NCI-H510A treated with DMSO at 0.1 percent for 48 hours (cell line): ENCODE data around the gene THSD4.
"Not testable (repeated sequence)": the region's sequence is repeated elsewhere in the genome, so short reads cannot be mapped to it uniquely, and the experiment has no call there.

Experiments
- DNase-seq: peaks from one replicate; lab custom pipeline; 2025; lab: John Stamatoyannopoulos, UW

Gene THSD4

DNA sequence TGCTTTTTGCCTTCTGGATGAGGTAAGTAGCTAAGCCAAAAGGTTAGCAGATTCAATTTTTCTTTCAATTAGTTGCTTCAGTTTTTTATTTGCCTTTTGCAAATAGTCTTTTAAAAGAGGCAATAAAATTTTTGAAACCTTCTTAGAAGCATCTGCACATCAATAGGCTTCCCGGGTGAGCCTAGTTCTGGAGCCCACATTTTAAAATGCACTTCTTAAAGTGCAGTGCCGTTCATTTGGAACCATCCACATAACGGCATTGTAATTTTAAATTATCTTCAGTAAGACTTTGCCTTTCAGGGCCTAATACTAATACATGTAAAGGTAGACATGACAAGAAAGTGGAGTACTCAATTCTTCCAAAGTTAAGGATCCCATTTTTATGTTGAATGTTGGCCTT lies 269.2 kb downstream of the THSD4 start:
- no peak for DNase-seq

DNA sequence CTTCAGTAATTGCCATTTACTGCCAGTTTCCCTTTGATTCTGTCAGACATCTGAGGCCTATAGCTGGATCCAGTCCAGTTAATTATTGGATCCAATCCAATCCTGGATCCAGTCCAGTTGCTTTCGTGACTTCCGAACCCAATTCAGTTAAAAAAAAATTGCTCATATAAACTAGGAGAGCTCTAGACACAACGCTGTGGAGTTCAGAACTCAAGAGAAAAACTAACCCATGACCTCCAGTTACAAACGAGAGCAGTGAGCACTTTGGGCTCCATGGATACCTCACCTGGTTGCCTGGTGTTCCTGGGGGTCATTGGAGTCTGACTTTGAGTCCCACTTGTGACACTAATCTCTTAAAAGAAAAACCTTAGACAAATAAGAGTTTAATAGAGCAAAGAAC lies 269.8 kb downstream of the THSD4 start:
- no peak for DNase-seq

DNA sequence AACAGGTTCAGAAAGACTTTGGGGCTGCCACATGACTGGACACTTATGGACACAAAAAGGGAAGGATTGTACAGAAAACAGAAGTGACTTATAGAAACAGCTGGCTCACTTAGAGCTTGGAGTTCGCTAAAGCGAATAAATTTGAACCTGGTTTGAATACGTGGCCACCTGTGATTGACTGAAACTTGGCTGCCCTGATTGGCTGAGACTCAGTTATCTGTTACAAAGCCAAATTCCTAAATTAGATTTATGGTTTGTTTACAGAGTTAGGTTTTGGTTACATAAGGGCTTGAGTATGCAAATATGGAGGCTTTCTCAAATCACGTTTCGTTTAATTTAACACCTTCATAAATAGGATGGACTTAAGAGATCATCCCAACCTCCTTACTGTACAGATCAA lies 270.2 kb downstream of the THSD4 start:
- no peak for DNase-seq

DNA sequence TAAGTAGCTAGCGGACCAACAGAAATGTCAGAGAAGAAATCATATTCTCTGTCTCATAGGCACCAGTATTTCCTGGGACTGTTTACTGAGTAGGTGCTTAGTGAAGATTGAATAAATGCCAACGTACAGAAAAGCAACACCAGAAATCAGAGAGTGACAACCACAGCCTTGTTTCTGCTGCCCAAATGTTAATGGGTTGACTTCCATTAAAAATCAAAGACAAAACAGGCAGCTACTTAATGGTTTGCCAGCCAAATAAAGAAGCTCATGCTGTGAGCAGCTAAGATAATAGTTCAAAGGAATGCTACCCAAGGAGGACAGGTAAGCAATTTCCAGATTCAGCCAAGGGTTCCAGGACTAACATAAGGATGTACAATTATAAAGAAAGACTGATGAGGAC lies 270.7 kb downstream of the THSD4 start:
- DNase-seq, result no peak

- DNase-seq, result no peak
Measured at GRCh38 chr15:71386448-71387236, 271.4 kb downstream of the THSD4 start.

- DNase-seq, result no peak
Measured at GRCh38 chr15:71387810-71388209, 272.5 kb downstream of the THSD4 start.

- no peak for DNase-seq
Measured at GRCh38 chr15:71390096-71390495, 274.8 kb downstream of the THSD4 start.

DNA sequence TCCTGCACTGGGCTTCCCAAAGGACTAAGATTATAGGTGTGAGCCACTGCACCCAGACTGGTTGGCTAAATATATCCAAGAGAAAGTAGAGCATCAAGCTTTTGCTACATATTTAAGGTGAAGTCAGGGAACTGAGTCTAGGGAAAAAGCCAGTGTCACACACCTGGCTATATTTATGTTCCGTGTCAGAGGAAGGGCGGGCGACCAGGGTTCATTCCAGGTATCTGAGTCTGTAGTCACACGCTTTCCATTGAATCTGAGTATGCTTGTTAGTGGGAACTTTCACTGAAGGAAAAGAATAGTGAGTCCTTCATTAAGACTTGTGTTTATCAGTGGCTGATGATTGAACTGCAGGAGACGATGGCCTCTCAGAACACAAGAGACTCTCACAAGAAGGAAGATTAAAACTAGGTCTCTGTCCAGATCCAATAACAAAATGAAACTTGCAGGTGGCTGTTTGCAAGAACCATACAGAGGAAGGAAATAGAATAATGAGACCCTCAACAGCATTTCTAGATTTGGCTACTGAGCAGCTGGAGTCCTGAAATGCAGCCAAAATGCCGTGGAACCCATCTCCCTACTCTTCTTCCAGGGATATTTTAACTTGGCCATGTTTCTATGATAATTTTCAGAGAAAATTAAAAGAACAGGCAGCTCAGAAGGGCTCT lies 276.3 kb downstream of the THSD4 start:
- no peak for DNase-seq

GRCh38 chr15:71392861-71393283 lies 277.6 kb downstream of the THSD4 start:
- no peak for DNase-seq

GRCh38 chr15:71393383-71393782 lies 278.1 kb downstream of the THSD4 start:
- DNase-seq, result no peak

GRCh38 chr15:71396536-71397125 lies 281.4 kb downstream of the THSD4 start:
- no peak for DNase-seq

GRCh38 chr15:71397377-71397776 lies 282.1 kb downstream of the THSD4 start:
- DNase-seq, result no peak

DNA sequence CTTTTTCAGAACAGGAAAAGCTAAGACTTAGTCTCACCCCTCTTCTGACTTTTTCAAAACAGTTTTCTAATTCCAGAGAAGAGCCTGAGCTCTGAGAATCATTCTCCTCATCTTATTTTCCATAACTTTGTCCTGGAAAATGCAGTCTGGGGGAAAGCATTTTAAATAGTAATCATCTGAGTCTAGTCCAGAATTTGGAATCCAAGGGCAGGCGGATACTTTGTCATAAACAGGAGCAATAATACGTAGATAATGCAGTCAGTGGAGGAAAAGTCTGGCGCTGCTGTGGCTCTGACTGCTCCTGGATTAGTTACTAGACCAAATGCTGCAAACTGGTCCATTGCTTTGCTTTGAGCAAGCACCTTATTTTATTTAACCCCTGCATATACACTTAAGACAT lies 285.0 kb downstream of the THSD4 start:
- DNase-seq, result no peak

GRCh38 chr15:71401728-71402127 lies 286.5 kb downstream of the THSD4 start:
- not testable (repeated sequence) for DNase-seq

- DNase-seq, result no peak
Measured at GRCh38 chr15:71409541-71409940, 294.3 kb downstream of the THSD4 start.

DNA sequence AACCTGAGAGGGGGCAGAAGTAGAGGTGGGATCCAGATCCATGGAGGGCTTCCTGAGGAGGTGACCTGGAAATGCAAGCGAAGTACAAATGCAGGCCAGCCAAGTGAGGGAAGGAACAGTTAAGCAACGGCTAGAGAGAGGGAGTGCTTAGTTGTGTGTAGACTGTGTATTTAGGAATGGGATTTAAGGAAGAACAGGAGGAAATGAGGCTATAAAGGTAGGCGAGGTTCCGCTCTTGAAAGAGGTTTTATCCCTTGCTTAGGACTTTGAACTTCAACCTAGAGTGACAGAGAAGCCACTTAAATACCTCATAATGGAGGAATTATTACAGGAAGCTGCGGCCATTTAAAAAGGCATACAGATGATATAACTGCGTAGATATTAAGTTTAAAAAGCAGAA lies 295.1 kb downstream of the THSD4 start:
- DNase-seq, result no peak

- no peak for DNase-seq
Measured at GRCh38 chr15:71411538-71412482, 296.5 kb downstream of the THSD4 start.

- DNase-seq, result no peak
Measured at GRCh38 chr15:71413419-71413818, 298.1 kb downstream of the THSD4 start.

DNA sequence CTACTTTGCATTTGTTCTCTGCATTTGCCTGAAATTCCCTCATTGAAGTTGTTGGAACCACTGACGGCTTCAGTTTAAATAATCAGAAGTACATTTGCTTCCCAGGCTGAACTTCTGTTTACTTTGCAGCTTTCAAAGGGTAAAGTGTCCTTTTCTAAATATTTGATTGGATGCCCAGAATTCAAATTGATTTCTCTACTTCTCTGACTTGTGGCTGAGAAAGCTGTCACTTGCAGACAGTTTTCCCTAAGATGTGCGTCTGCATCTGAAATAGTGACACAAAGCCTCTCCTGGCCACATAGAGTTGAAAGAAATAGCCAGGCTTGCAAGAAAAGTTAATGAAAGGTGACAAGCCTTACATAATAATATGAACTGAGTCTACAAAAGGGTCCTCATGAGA lies 299.6 kb downstream of the THSD4 start:
- peak; percentile 1 for DNase-seq

- DNase-seq, result no peak
Measured at GRCh38 chr15:71422530-71423259, 307.4 kb downstream of the THSD4 start.

DNA sequence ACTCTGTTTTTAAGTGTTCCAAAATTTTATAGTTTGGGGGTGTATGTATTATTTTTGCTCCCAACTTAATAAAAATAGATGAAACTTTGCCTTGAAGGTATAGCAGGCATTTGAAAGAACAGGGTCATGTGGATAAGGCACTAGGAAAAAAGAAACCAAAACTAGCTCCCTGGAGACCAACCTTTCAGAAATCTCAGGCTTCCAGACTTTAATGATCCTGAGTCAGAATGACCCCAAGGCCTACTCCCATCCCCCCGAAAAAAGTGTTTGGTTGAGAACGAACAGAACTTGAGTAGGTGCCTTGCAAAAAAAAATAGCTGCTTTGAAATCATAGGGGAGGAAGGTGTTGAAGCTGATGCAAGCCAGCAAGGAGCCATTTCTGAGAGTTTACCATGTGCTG lies 309.5 kb downstream of the THSD4 start:
- no peak for DNase-seq
